Suprapubic skin (tissue), 4 donors: Measurements from ENCODE around the gene PPP1R9B. TPM values are rescaled to one million over a fixed set of nuclear protein-coding genes. Genes with fewer than 3 reads are reported as not detected.

Experiments
- DNase-seq, 2 donors: peaks; one replicate each; pipeline ENCODE4 v3.0.0-alpha.2; 2019; ENCODE audit warnings: low spot score in 2 of 2
- H3K27ac ChIP-seq: fragments of 200-600 bp; sonication (generic); one replicate; pipeline ENCODE4 v1.5.1; 2019
- H3K27me3 ChIP-seq: fragments of 200-600 bp; sonication (generic); one replicate; pipeline ENCODE4 v1.5.1; 2019
- H3K36me3 ChIP-seq: fragments of 200-600 bp; sonication (generic); one replicate; pipeline ENCODE4 v1.5.1; 2019
- H3K4me1 ChIP-seq: fragments of 200-600 bp; sonication (generic); one replicate; pipeline ENCODE4 v1.5.1; 2019
- H3K4me3 ChIP-seq: fragments of 200-600 bp; sonication (generic); one replicate; pipeline ENCODE4 v1.5.1; 2019; ENCODE audit warnings: mild to moderate bottlenecking
- H3K9me3 ChIP-seq: fragments of 200-600 bp; sonication (generic); one replicate; pipeline ENCODE4 v1.5.1; 2019
- EP300 ChIP-seq: sonication (generic); formaldehyde crosslinking; IDR thresholded peaks from one replicate; pipeline ENCODE4 v1.6.1; 2017; ENCODE audit warnings: antibody characterized with exemption
- POLR2A ChIP-seq, 2 donors: fragments of 450-650 bp; IDR thresholded peaks; one replicate each; pipeline ENCODE4 v1.6.1; 2017; ENCODE audit warnings: antibody characterized with exemption in 2 of 2, mild to moderate bottlenecking in 2 of 2, moderate library complexity in 2 of 2
- POLR2AphosphoS5 ChIP-seq, 3 donors: sonication (generic); formaldehyde crosslinking; IDR thresholded peaks; one replicate each; pipeline ENCODE4 v1.6.1; 2017; ENCODE audit warnings: antibody characterized with exemption in 3 of 3
- WGBS: methylation state at CpG from one replicate; pipeline ENCODE4 v1.1.5; 2018; 5-methylcytosine and 5-hydroxymethylcytosine counted together
- total RNA-seq, 4 donors: library from RNA; depleted of rRNA; stranded (reverse); fragments of >200 nt; gene quantifications; one replicate each; pipeline ENCODE4 v1.1.0, GENCODE V29; 2016
- TF ChIP-seq, protein P1 (sequence below), 2 donors: fragments of 200-600 bp in 1 of 2; fragments of 450-650 bp in 1 of 2; sonication (generic) in 1 of 2; IDR thresholded peaks; one replicate each; pipeline ENCODE4 v1.5.1; 2016 to 2019; ENCODE audit warnings: antibody characterized with exemption in 2 of 2, mild to moderate bottlenecking in 1 of 2, moderate library complexity in 1 of 2

The PPP1R9B gene
- total RNA-seq, 4 donors from 2014 or later: 21.5 to 26.2 (median 23.7) TPM

DNA sequence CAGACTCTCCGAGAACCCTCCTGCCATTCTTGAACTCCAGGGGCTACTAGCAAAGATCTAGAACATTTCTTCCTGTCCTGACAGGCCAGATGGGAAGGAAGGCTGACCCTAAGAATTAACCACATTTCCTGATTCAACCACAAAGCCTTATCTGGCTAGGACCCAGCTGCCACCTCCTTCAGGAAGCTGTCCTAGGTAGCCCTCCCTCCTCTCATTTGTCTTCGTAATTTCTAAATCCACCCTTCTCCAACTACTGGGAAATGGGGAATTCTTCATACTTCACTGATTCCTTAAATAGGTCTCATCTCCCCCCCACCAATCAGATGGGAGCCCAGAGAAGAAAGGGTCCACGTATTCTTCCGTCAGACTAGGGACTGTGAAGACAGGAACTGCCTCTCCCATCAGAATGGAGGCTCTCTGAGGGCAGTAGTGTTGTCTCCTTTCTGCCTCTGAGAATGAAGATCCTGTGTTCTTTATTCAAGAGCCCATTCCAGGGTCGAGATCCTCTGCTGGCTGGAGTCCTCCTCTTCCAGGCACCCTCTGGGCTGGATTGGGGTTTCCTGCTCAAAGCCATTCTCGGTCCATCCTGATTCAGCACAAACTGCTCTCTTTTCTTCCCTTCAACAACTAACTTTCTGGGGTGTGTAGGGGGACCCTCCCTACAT, 22.6 kb downstream of the PPP1R9B start:
- Histone ChIP-seq H3K4me1 (peaks cover 27% of the 10 kb centered on the region), H3K9me3 (no peaks in the 10 kb centered on the region), H3K27ac (no peak overlapping the region), H3K4me3 (no peak overlapping the region), H3K27me3 (peaks cover 25% of the 10 kb centered on the region), H3K36me3 (no peaks in the 10 kb centered on the region)
- no peak for DNase-seq
- TF ChIP-seq EP300 (no peak), POLR2A (IDR thresholded peaks at IDR 0.05) (no peak), POLR2AphosphoS5 (IDR thresholded peaks at IDR 0.05) (no peak)
- TF ChIP-seq, protein P1, sequence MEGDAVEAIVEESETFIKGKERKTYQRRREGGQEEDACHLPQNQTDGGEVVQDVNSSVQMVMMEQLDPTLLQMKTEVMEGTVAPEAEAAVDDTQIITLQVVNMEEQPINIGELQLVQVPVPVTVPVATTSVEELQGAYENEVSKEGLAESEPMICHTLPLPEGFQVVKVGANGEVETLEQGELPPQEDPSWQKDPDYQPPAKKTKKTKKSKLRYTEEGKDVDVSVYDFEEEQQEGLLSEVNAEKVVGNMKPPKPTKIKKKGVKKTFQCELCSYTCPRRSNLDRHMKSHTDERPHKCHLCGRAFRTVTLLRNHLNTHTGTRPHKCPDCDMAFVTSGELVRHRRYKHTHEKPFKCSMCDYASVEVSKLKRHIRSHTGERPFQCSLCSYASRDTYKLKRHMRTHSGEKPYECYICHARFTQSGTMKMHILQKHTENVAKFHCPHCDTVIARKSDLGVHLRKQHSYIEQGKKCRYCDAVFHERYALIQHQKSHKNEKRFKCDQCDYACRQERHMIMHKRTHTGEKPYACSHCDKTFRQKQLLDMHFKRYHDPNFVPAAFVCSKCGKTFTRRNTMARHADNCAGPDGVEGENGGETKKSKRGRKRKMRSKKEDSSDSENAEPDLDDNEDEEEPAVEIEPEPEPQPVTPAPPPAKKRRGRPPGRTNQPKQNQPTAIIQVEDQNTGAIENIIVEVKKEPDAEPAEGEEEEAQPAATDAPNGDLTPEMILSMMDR (IDR thresholded peaks at IDR 0.05): no peak
- 70% methylated on average over 6 of the region's 6 CpGs for WGBS

DNA sequence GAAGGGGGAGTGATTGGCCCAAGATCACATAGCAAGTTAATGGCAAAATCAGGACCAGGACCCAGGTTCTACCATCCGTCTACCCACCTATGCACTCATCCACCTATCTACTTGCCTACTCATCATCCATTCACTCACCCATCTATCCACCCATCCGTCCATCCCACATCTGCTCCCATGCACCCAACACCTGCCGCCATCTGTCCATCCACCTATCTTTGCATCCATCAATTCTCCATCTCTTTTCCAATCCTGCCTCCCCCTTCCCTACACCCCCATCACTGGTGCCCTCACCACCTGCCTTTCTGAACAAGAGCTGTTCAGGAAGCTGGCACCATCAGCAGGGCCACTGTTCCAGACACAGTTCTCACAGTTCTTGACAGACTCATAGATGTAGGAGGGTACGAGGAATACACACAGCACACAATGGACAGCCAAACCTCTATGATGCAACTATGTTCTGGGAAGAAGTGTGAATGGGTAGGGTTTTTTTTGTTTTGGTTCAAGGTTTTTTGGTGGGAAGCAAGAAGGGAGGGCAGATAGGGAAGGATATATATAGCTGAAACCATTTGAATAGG, 25.0 kb downstream of the PPP1R9B start:
- 97% methylated on average over 4 of the region's 4 CpGs for WGBS
- no peaks in the 10 kb centered on the region for H3K9me3 ChIP-seq
- H3K4me3 ChIP-seq: no peak overlapping the region
- no peak overlapping the region for H3K27ac ChIP-seq
- no peaks in the 10 kb centered on the region for H3K36me3 ChIP-seq
- no peak for DNase-seq
- TF ChIP-seq POLR2A (IDR thresholded peaks at IDR 0.05): no peak
- TF ChIP-seq POLR2AphosphoS5 (IDR thresholded peaks at IDR 0.05): no peak
- TF ChIP-seq EP300: no peak
- TF ChIP-seq, protein P1 (IDR thresholded peaks at IDR 0.05): no peak
- H3K27me3 ChIP-seq: peaks cover 25% of the 10 kb centered on the region
- H3K4me1 ChIP-seq: peaks cover 22% of the 10 kb centered on the region

DNA sequence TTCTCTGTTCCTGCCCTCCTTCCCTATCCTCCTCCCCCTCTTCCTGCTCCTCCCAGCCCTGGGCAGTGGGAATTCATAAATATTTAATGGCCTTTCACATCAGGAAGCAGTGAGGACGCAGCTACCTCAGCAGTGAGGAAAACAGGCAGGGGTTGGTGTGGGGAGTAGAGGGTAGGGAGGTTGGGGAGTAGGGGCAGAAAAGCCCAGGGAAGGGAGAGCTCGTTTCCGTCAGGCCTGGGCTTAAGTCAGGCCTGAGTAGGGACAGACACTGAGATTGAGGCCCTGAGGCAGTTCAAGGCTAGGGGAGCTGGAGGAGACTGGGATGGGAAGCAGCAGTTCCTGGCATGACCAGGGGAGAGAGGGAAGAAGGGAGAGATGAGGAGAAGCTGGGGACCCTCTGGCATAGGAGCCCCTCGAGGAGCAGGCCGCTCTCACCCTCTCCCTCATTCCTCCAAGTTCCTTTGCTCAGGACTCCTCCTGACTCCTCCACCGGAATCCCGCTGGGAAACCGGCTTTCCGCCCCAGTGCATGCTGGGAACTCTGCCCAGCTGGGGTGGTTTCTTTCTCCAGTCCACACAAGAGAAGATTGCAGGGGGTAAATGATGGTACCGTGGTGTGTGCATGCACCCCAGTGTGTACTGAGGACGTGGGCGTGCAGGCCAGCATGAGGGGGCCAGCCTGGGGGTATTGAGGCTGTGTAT, 26.7 kb downstream of the PPP1R9B start:
- Histone ChIP-seq H3K4me3 (no peak overlapping the region), H3K27ac (no peak overlapping the region), H3K9me3 (no peaks in the 10 kb centered on the region), H3K4me1 (peaks cover 5% of the 10 kb centered on the region), H3K27me3 (peaks cover 10% of the 10 kb centered on the region), H3K36me3 (no peaks in the 10 kb centered on the region)
- TF ChIP-seq EP300: no peak
- TF ChIP-seq, protein P1 (IDR thresholded peaks at IDR 0.05): no peak
- no peak for TF ChIP-seq POLR2A (IDR thresholded peaks at IDR 0.05)
- DNase-seq: no peak
- WGBS: 52% methylated on average over 12 of the region's 12 CpGs

DNA sequence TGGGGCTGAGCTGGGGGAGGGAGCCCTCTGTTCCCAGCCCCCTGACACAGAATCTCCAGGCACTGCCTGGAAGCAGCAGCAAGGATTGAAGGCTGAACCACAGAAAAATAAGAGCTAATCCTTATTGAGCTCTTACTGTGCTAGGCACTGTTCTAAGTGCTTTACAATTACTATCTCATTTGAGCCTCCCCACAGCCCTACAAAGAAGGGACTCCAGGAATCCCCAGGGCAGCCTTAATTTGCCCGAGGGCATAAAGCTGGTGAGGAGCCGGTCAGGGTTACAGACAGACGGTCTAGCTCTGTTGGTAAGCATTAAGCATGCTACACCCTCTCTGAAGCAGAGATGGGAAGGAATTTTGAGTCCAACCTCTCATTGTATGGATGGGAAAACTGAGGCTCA, 27.5 kb downstream of the PPP1R9B start:
- no peaks in the 10 kb centered on the region for H3K4me1 ChIP-seq
- H3K27ac ChIP-seq: no peak overlapping the region
- H3K27me3 ChIP-seq: peaks cover 8% of the 10 kb centered on the region
- WGBS: 92% methylated on average over 3 of the region's 3 CpGs
- no peaks in the 10 kb centered on the region for H3K36me3 ChIP-seq
- H3K4me3 ChIP-seq: no peak overlapping the region
- DNase-seq: no peak
- TF ChIP-seq EP300 (no peak), POLR2AphosphoS5 (IDR thresholded peaks at IDR 0.05) (no peak), POLR2A (IDR thresholded peaks at IDR 0.05) (no peak)
- TF ChIP-seq, protein P1 (IDR thresholded peaks at IDR 0.05): no peak
- no peaks in the 10 kb centered on the region for H3K9me3 ChIP-seq
